DND-41 (cell line): Measurements from ENCODE around the gene NIPSNAP2.
"Not testable (repeated sequence)": the region's sequence is repeated elsewhere in the genome, so short reads cannot be mapped to it uniquely, and the experiment has no call there.

Experiments used
- CTCF ChIP-seq: IDR thresholded peaks from 2 replicates; pipeline ENCODE4 v1.5.1; 2012; ENCODE audit warnings: borderline replicate concordance, low read length, moderate library complexity, mild to moderate bottlenecking; ENCODE audit not compliant: poor library complexity, severe bottlenecking; ENCODE audit errors: extremely low read depth
- EZH2 ChIP-seq: IDR thresholded peaks from 3 replicates; pipeline ENCODE4 v1.6.1; 2012; ENCODE audit warnings: borderline replicate concordance, low read depth, mild to moderate bottlenecking, moderate library complexity, low read length, inconsistent platforms; ENCODE audit not compliant: severe bottlenecking

GRCh38 chr7:56045758-56046157, 81.4 kb downstream of the NIPSNAP2 start:
- TF ChIP-seq CTCF, EZH2: not testable (repeated sequence)
